HG03103 (cell line): ENCODE results near the gene PAQR5.
"Not testable (repeated sequence)": the region's sequence is repeated elsewhere in the genome, so short reads cannot be mapped to it uniquely, and the experiment has no call there.

Experiments
- ATAC-seq: cut with Tn5 transposase; IDR thresholded peaks from one replicate; pipeline ENCODE4 v1.9.1; 2021; ENCODE audit warnings: low read depth; ENCODE audit not compliant: unreplicated experiment

Gene PAQR5

GRCh38 chr15:69292826-69293420 is 5.8 kb upstream of the PAQR5 start:
- ATAC-seq, result no peak

- ATAC-seq, result no peak
Measured at GRCh38 chr15:69293741-69294615, 4.7 kb upstream of the PAQR5 start.

- ATAC-seq, result no peak
Measured at GRCh38 chr15:69296606-69297005, 2.1 kb upstream of the PAQR5 start.

GRCh38 chr15:69297642-69298353 is 914 bp upstream of the PAQR5 start:
- ATAC-seq, result no peak

GRCh38 chr15:69298354-69298696 is 387 bp upstream of the PAQR5 start:
- no peak for ATAC-seq

GRCh38 chr15:69299451-69299886 is 757 bp downstream of the PAQR5 start:
- no peak for ATAC-seq

- no peak for ATAC-seq
Measured at GRCh38 chr15:69299943-69300588, 1.4 kb downstream of the PAQR5 start.

GRCh38 chr15:69301101-69301500 is 2.4 kb downstream of the PAQR5 start:
- ATAC-seq, result not testable (repeated sequence)

- not testable (repeated sequence) for ATAC-seq
Measured at GRCh38 chr15:69302087-69302486, 3.4 kb downstream of the PAQR5 start.

- ATAC-seq, result no peak
Measured at GRCh38 chr15:69302929-69303328, 4.2 kb downstream of the PAQR5 start.

- ATAC-seq, result no peak
Measured at GRCh38 chr15:69303337-69304181, 4.8 kb downstream of the PAQR5 start.

- ATAC-seq, result no peak
Measured at GRCh38 chr15:69304182-69304545, 5.5 kb downstream of the PAQR5 start.

GRCh38 chr15:69305204-69305931 is 6.7 kb downstream of the PAQR5 start:
- no peak for ATAC-seq

GRCh38 chr15:69305933-69306568 is 7.3 kb downstream of the PAQR5 start:
- no peak for ATAC-seq

- ATAC-seq, result no peak
Measured at GRCh38 chr15:69307939-69308338, 9.2 kb downstream of the PAQR5 start.

- ATAC-seq, result no peak
Measured at GRCh38 chr15:69308949-69309348, 10.2 kb downstream of the PAQR5 start.

GRCh38 chr15:69311319-69311721 is 12.6 kb downstream of the PAQR5 start:
- ATAC-seq, result no peak

GRCh38 chr15:69313432-69314000 is 14.8 kb downstream of the PAQR5 start:
- no peak for ATAC-seq

- ATAC-seq, result no peak
Measured at GRCh38 chr15:69314131-69314530, 15.4 kb downstream of the PAQR5 start.
